PFSK-1 (cell line): ENCODE data around the gene ELMO1.

ENCODE experiments used
- FOXP2 ChIP-seq: optimal IDR thresholded peaks from 2 replicates; pipeline ENCODE3; 2011; ENCODE audit warnings: borderline replicate concordance, control low read depth, inconsistent platforms; ENCODE audit not compliant: insufficient read depth; ENCODE audit errors: extremely low read length, extremely low read depth
- POLR2AphosphoS5 ChIP-seq: IDR thresholded peaks from 2 replicates; pipeline ENCODE4 v1.6.1; 2012; ENCODE audit warnings: low read depth, mild to moderate bottlenecking, control low read depth, low read length, moderate library complexity
- TF ChIP-seq, protein P1 (sequence below), 2 experiments: IDR thresholded peaks; 2 replicates each; pipeline versions ENCODE4 v1.6.1 to v1.8.0; 2011 to 2012; ENCODE audit warnings: low read depth in 2 of 2, low read length in 2 of 2, control low read depth in 1 of 2, inconsistent platforms in 1 of 2, mild to moderate bottlenecking in 1 of 2, moderate library complexity in 1 of 2; ENCODE audit not compliant: insufficient read depth in 1 of 2

DNA sequence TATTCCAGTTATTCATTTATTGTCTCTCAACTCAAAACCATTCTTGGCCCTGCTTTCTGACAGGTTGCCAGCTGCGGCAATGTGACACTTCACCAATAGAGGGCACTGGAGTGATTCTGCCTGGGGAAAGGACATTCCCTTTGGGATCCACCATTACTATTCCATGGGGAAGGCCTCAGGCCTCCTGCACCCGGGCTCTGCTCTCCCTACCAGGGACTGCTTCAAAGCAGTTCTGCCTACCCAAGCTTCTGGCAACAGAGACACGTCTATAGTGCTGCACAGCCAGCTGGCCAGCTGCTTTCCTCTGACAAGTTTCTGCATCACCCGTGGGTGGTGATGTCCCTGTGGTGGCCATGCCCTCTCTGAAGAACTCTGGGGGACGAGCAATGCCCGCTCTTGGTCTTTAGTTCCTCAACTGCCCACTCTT, 163.8 kb downstream of the ELMO1 start:
- TF ChIP-seq POLR2AphosphoS5, result no peak
- TF ChIP-seq, protein P1, sequence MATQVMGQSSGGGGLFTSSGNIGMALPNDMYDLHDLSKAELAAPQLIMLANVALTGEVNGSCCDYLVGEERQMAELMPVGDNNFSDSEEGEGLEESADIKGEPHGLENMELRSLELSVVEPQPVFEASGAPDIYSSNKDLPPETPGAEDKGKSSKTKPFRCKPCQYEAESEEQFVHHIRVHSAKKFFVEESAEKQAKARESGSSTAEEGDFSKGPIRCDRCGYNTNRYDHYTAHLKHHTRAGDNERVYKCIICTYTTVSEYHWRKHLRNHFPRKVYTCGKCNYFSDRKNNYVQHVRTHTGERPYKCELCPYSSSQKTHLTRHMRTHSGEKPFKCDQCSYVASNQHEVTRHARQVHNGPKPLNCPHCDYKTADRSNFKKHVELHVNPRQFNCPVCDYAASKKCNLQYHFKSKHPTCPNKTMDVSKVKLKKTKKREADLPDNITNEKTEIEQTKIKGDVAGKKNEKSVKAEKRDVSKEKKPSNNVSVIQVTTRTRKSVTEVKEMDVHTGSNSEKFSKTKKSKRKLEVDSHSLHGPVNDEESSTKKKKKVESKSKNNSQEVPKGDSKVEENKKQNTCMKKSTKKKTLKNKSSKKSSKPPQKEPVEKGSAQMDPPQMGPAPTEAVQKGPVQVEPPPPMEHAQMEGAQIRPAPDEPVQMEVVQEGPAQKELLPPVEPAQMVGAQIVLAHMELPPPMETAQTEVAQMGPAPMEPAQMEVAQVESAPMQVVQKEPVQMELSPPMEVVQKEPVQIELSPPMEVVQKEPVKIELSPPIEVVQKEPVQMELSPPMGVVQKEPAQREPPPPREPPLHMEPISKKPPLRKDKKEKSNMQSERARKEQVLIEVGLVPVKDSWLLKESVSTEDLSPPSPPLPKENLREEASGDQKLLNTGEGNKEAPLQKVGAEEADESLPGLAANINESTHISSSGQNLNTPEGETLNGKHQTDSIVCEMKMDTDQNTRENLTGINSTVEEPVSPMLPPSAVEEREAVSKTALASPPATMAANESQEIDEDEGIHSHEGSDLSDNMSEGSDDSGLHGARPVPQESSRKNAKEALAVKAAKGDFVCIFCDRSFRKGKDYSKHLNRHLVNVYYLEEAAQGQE (IDR thresholded peaks at IDR 0.05; ENCODE audit: insufficient read depth in 1 of 2, low read depth in 2 of 2, low read length in 2 of 2), result no peak
- TF ChIP-seq FOXP2, result no peak
